ENCODE data around the gene NTPCR. TPM values are rescaled to one million over a fixed set of nuclear protein-coding genes. Genes with fewer than 3 reads are reported as not detected.

Gene NTPCR
- total RNA-seq, 1 donor from 2014 or later = 51.0 TPM

DNA sequence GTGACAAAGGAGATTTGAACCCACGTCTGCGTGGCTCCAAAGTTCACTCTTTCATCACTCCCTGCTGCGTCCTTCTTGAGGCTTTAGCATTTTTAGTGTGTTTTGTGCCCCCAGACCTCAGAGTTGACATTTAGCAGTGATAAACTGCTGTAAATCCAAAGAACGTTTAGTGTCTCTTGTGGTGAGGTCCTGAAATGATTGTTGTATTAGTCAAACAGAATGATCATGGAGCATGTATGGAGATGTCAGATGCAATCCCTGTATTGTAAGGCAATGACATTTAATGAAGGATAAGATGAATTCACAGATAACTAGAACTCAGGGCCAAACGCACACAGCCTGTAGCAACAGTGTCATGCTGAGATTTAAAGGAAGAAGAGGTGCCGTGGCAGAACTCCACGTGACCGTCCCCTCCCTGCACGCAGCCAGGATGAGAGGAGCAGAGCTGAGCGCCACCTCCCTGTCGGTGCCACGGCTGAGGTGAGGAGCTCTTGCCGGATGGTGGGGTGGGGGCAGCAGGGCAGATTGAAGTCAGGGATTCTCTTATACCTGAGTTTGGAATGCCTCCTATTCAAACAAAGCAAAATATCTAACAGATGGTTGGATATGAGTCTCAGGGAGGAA lies 30.1 kb downstream of the NTPCR start:
- DNase-seq (ENCODE audit: low read depth) = no peak
- Histone ChIP-seq H3K4me3 (ENCODE audit: low read depth, low read length) (no peak overlapping the region), H3K27me3 (ENCODE audit: control insufficient read depth, insufficient read depth, low read length) (no peaks in the 10 kb centered on the region), H3K36me3 (ENCODE audit: control insufficient read depth, insufficient read depth, low read length) (no peaks in the 10 kb centered on the region)
- TF ChIP-seq, protein P1, sequence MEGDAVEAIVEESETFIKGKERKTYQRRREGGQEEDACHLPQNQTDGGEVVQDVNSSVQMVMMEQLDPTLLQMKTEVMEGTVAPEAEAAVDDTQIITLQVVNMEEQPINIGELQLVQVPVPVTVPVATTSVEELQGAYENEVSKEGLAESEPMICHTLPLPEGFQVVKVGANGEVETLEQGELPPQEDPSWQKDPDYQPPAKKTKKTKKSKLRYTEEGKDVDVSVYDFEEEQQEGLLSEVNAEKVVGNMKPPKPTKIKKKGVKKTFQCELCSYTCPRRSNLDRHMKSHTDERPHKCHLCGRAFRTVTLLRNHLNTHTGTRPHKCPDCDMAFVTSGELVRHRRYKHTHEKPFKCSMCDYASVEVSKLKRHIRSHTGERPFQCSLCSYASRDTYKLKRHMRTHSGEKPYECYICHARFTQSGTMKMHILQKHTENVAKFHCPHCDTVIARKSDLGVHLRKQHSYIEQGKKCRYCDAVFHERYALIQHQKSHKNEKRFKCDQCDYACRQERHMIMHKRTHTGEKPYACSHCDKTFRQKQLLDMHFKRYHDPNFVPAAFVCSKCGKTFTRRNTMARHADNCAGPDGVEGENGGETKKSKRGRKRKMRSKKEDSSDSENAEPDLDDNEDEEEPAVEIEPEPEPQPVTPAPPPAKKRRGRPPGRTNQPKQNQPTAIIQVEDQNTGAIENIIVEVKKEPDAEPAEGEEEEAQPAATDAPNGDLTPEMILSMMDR (IDR thresholded peaks at IDR 0.05; ENCODE audit: insufficient read depth, low read length, poor library complexity, severe bottlenecking) = no peak

DNA sequence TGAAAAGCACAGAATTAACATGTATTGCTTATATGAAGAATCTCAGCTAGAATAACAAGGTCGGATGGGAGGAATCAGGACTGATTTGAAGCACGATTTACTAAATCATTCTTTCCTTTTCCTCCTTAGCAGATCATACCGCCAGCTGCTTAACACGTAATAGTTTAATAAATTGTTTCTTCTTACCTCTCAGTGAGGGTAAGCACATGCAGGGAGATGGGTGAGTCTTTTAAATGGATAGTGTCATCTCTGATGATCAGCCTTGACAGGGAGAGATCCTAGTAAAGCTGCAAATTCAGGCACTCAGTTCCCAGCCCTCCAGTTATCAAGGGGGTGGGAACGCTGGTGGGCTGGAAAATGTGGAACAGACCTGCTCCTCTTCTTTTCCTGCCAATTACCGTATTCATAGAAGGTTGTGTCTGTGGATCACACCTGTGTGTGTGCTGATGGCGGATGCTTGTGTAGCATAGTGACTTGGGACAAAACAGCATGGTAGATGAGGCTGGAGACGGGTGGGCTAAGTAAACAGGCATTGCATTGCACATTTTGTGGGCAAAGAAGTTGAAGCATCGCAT lies 30.7 kb downstream of the NTPCR start:
- H3K36me3 ChIP-seq (ENCODE audit: control insufficient read depth, insufficient read depth, low read length) = no peaks in the 10 kb centered on the region
- TF ChIP-seq, protein P1 (IDR thresholded peaks at IDR 0.05; ENCODE audit: insufficient read depth, low read length, poor library complexity, severe bottlenecking) = no peak
- no peak for DNase-seq (ENCODE audit: low read depth)
- no peak overlapping the region for H3K4me3 ChIP-seq (ENCODE audit: low read depth, low read length)
- no peaks in the 10 kb centered on the region for H3K27me3 ChIP-seq (ENCODE audit: control insufficient read depth, insufficient read depth, low read length)

DNA sequence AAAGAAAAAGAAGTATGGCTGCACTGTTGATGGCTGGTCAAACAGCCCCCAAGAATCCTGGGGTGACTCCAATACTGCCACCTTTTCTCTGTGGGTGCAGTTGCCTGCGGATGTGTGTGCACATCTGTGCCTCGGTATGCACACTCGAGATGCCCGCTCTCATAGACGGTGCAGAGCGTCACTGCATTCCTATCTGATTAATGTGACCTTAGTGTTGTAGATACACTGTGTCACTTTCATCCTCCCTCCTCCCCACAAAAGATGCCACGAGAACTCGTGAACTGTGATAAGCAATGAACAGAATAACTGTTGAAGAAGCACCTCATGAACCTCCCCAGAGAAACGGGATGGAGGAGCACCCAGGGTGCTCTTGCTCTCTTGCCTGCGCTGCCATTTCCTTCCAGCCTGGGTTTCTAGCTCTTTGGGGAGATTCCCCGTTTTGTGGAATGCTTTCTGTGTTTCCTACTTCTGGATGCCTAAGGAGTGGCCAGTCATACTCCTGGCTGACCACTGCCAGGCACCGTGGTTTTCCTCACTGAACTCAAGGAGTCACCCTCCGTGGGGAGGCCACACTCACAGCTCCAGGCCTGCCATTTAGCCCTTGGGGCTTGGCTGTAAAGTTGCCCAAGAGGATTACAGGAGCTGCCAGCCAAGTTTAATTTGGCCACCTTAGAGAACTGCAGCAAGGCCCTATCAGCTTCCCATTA lies 32.0 kb downstream of the NTPCR start:
- Histone ChIP-seq H3K27me3 (ENCODE audit: control insufficient read depth, insufficient read depth, low read length) (no peaks in the 10 kb centered on the region), H3K4me3 (ENCODE audit: low read depth, low read length) (no peak overlapping the region), H3K36me3 (ENCODE audit: control insufficient read depth, insufficient read depth, low read length) (no peaks in the 10 kb centered on the region)
- TF ChIP-seq, protein P1 (IDR thresholded peaks at IDR 0.05; ENCODE audit: insufficient read depth, low read length, poor library complexity, severe bottlenecking) = no peak
- DNase-seq (ENCODE audit: low read depth) = no peak

DNA sequence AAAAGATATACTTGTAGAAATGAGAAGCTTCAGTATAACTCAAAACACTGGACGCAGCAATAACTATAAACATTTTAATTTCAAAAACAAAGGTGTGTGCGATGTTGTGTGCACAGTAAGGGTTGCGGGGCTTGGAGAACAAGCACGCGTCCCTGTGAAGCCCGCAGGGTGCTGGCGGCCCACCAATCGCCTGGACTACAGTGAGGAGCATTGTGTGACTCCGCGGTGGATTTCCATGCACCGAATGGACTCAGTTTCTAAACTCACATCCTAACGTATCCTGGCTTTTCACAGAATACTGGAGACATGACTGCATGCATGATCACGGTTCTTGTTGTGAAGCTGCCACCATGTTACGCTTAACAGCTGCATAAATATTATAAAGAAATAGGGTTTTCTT lies 33.0 kb downstream of the NTPCR start:
- Histone ChIP-seq H3K36me3 (ENCODE audit: control insufficient read depth, insufficient read depth, low read length) (no peaks in the 10 kb centered on the region), H3K27me3 (ENCODE audit: control insufficient read depth, insufficient read depth, low read length) (no peaks in the 10 kb centered on the region), H3K4me3 (ENCODE audit: low read depth, low read length) (no peak overlapping the region)
- TF ChIP-seq, protein P1 (IDR thresholded peaks at IDR 0.05; ENCODE audit: insufficient read depth, low read length, poor library complexity, severe bottlenecking) = no peak
- no peak for DNase-seq (ENCODE audit: low read depth)

DNA sequence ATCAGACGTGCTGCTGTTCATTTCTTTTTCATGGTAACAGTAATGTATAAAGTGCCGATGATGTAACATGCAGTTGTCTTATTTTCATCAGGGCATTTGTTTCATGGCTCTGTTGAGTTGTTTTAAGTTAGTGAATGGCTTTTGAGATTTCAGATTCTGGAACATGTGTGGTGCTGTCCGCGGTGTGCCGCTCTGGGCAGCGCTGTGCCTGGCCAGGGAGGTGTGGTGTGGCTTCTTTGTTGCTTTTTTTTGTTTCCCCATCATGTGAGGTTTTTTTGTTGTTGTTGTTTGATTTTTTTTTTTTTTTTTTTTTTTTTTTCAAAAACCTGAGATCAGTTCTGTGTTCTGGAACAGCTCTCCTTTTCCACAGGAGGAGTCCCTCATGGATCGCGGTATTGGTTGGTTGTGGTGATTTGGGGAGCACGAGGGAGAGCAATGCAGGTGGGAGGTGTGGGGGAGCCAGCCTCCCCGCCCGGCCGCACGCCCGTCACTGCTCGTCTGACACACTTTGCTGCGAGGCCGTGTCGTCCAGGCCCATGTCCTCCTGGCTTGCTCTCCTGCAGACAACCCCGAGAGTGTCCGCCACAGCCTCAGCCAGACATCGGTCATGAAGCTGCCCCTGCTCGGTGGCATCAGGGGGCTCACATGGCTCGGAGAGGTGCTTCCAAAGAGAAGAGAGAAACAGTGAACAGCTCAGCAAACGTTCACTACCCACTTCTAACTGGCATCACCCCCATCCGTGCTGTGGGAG lies 33.6 kb downstream of the NTPCR start:
- Histone ChIP-seq H3K27me3 (ENCODE audit: control insufficient read depth, insufficient read depth, low read length) (no peaks in the 10 kb centered on the region), H3K36me3 (ENCODE audit: control insufficient read depth, insufficient read depth, low read length) (no peaks in the 10 kb centered on the region), H3K4me3 (ENCODE audit: low read depth, low read length) (no peak overlapping the region)
- no peak for DNase-seq (ENCODE audit: low read depth)
- TF ChIP-seq, protein P1 (IDR thresholded peaks at IDR 0.05; ENCODE audit: insufficient read depth, low read length, poor library complexity, severe bottlenecking) = no peak
